LNCaP clone FGC (cell line): ENCODE results near the gene PARVA.

Source experiments
- DNase-seq: peaks from one replicate; pipeline ENCODE4 v3.0.0-alpha.2; 2011; ENCODE audit warnings: low read depth
- H3K4me3 ChIP-seq: 2 replicates; pipeline ENCODE4 v1.5.1; 2011; ENCODE audit warnings: mild to moderate bottlenecking, low read depth, low read length, control low read depth
- TF ChIP-seq, protein P1 (sequence below): IDR thresholded peaks from 2 replicates; pipeline ENCODE4 v1.5.1; 2012; ENCODE audit warnings: mild to moderate bottlenecking; ENCODE audit not compliant: control insufficient read depth, insufficient read depth; ENCODE audit errors: extremely low read depth

PARVA gene

GRCh38 chr11:12556155-12556554, 178.8 kb downstream of the PARVA start:
- no peak overlapping the region for H3K4me3 ChIP-seq
- TF ChIP-seq, protein P1, sequence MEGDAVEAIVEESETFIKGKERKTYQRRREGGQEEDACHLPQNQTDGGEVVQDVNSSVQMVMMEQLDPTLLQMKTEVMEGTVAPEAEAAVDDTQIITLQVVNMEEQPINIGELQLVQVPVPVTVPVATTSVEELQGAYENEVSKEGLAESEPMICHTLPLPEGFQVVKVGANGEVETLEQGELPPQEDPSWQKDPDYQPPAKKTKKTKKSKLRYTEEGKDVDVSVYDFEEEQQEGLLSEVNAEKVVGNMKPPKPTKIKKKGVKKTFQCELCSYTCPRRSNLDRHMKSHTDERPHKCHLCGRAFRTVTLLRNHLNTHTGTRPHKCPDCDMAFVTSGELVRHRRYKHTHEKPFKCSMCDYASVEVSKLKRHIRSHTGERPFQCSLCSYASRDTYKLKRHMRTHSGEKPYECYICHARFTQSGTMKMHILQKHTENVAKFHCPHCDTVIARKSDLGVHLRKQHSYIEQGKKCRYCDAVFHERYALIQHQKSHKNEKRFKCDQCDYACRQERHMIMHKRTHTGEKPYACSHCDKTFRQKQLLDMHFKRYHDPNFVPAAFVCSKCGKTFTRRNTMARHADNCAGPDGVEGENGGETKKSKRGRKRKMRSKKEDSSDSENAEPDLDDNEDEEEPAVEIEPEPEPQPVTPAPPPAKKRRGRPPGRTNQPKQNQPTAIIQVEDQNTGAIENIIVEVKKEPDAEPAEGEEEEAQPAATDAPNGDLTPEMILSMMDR: no peak
- no peak for DNase-seq

DNA sequence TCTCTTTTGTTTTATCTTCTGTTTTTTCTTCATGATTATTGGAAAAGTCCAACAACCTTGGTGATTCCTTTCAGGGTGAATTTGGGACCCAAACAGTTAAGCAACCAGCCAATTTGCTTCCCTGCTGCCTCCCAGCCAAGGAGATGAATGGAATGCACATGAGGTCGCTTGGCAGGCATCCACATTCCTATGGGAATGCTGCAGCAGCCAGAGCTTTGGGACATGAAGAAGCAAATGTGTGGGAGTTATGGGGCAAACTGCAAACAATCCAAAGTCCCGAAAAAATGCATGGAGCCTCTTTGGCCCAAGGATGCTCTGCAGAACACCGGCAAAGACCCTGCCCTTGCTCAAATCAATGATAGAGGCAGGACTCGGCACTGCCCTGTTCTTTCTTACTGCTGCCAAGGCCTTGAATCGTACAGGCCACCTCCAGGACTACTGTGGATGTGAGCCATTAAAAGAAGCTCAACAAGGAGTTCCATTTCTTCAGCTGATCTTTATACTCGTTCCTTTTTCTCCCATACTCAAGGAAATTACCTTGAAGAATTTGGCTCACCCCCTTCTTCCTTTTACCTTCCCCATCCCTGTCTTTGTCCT, 179.5 kb downstream of the PARVA start:
- no peak for DNase-seq
- no peak overlapping the region for H3K4me3 ChIP-seq
- TF ChIP-seq, protein P1: no peak

DNA sequence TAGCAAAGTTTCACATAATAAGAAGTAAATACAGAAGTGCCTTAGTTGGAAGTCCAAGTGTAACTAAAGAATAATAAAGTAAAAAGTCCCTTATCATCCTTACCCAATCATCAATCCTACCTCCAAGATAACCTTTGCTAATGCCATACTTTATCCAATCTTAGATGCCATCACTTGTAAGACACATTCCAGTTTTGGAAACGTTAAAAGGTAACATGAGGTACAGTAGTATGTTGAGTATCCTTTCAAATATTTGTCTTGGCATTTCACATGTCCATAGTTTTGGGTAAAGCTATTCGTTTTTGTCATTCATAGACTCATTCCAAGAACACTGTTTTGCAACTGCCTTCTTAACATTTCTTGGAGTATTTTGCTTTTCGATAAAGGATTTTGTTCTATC, 181.6 kb downstream of the PARVA start:
- no peak overlapping the region for H3K4me3 ChIP-seq
- no peak for DNase-seq
- TF ChIP-seq, protein P1: no peak

DNA sequence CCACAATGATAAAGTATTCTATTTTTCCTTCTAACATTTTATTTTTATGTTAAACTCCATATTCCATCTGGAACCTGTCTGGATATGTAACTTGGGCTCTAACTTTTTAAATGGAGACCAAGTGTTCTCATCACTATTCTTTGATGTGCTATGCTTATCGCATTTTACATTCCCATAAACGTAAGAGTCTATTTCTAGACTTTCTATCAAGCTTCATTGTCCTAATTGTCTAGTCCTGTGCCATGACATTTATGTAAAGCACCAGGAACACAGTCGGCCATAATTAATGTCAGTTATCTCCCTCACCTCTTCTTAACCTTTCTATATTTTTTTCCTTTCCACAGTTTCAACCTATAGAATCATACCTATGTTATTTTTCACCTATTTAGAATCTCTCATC, 183.0 kb downstream of the PARVA start:
- DNase-seq: no peak
- H3K4me3 ChIP-seq: no peak overlapping the region
- TF ChIP-seq, protein P1: no peak

GRCh38 chr11:12560861-12561260, 183.5 kb downstream of the PARVA start:
- no peak for DNase-seq
- TF ChIP-seq, protein P1: no peak
- H3K4me3 ChIP-seq: no peak overlapping the region

DNA sequence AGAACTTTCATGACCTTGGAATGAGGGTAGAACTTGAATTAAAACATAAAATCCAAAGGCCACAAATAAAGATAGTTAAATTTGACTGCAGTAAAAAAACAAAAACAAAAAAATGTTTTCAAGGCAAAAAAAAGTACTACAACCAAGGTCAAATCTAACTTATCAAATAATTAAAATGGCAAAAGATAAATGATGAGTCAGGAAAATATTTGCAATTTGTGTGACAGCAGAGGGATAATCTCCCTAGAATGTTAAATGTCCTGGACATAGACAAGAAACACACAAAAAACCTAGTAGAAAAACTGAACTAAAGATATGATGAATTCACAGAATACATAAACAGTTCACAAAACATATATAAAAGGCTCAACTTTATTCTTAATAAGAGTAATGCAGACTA, 186.6 kb downstream of the PARVA start:
- TF ChIP-seq, protein P1: no peak
- no peak for DNase-seq
- no peak overlapping the region for H3K4me3 ChIP-seq

DNA sequence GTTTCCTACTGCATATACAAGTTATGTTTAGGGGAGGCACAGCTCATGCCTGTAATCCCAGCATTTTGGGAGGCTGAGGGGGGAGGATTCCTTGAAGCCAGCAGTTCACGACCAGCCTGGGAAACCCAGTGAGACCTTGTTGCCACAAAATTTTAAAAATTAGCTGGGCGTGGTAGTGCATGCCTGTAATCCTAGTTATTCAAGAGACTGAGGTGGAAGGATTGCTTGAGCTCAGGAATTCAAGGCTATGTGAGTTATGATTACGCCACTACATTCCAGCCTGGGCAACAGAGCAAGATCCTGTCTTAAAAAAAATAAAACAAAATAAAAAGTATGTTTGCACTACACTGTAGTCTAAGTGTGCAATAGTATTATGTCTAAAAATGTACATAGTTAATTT, 188.0 kb downstream of the PARVA start:
- DNase-seq: no peak
- TF ChIP-seq, protein P1: no peak
- H3K4me3 ChIP-seq: no peak overlapping the region
